Caco-2 (cell line): ENCODE data around the gene LARP1B. TPM values are rescaled to one million over a fixed set of nuclear protein-coding genes. Genes with fewer than 3 reads are reported as not detected.

Experiments used
- BruUV-seq: library from RNA; stranded (reverse); fragments of 400-500 nt; replicated peaks from 2 replicates; lab custom pipeline; 2021; lab: Mats Ljungman, UMichigan
- CTCF ChIA-PET: fragments of 300-600 bp; sonication (Branson Sonifier 250); formaldehyde crosslinking; loops from one replicate; lab custom pipeline; 2022; ENCODE audit warnings: antibody characterized with exemption; lab: Charles Lee
- POLR2A ChIA-PET: fragments of 300-600 bp; sonication (Branson Sonifier 250); formaldehyde crosslinking; loops from one replicate; lab custom pipeline; 2022; ENCODE audit warnings: antibody characterized with exemption; lab: Charles Lee
- DNase-seq, 2 experiments: peaks; one replicate each; pipeline versions ENCODE4 v3.0.0 to v3.0.0-alpha.2; 2020 to 2022
- H3K27me3 ChIP-seq: replicated peaks from 2 replicates; pipeline ENCODE4 v1.6.0; 2011; ENCODE audit warnings: low read length; ENCODE audit not compliant: control insufficient read depth, insufficient read depth
- H3K36me3 ChIP-seq: 2 replicates; pipeline ENCODE4 v1.5.1; 2011; ENCODE audit warnings: low read length; ENCODE audit not compliant: control insufficient read depth, insufficient read depth
- H3K4me1 ChIP-seq: fragments of 250-450 bp; sonication (Bioruptor Pico); 2 replicates; pipeline ENCODE4 v1.5.1; 2020; ENCODE audit warnings: mild to moderate bottlenecking
- H3K4me3 ChIP-seq: 2 replicates; pipeline ENCODE4 v1.5.1; 2011; ENCODE audit warnings: low read depth, mild to moderate bottlenecking, control low read depth, low read length
- H3K9me3 ChIP-seq: fragments of 250-450 bp; sonication (Bioruptor Pico); 2 replicates; pipeline ENCODE4 v1.5.1; 2020; ENCODE audit warnings: mild to moderate bottlenecking, moderate library complexity
- H3K27ac Mint-ChIP-seq: one replicate; pipeline ENCODE4 v1.8.0; 2022; ENCODE audit warnings: mixed read lengths; ENCODE audit not compliant: unreplicated experiment
- H3K27me3 Mint-ChIP-seq: one replicate; pipeline ENCODE4 v1.8.0; 2022; ENCODE audit warnings: mixed read lengths; ENCODE audit not compliant: insufficient read depth, unreplicated experiment
- H3K36me3 Mint-ChIP-seq: one replicate; pipeline ENCODE4 v1.8.0; 2022; ENCODE audit warnings: mild to moderate bottlenecking, mixed read lengths; ENCODE audit not compliant: insufficient read depth, unreplicated experiment
- H3K4me1 Mint-ChIP-seq: one replicate; pipeline ENCODE4 v1.8.0; 2022; ENCODE audit warnings: low read depth, mixed read lengths; ENCODE audit not compliant: unreplicated experiment
- H3K4me3 Mint-ChIP-seq: one replicate; pipeline ENCODE4 v1.8.0; 2022; ENCODE audit warnings: mild to moderate bottlenecking, moderate library complexity, mixed read lengths; ENCODE audit not compliant: unreplicated experiment
- H3K9me3 Mint-ChIP-seq: one replicate; pipeline ENCODE4 v1.8.0; 2022; ENCODE audit warnings: mixed read lengths; ENCODE audit not compliant: unreplicated experiment
- CTCF ChIP-seq, 2 experiments: fragments of 200-600 bp in 1 of 2; IDR thresholded peaks; 1 replicate in 1 of 2; 2 replicates in 1 of 2; pipeline versions ENCODE4 v1.5.1 to v1.8.0; 2011 to 2022; ENCODE audit warnings: antibody characterized with exemption in 1 of 2, control low read depth in 1 of 2, inconsistent platforms in 1 of 2, low read depth in 1 of 2, low read length in 1 of 2, mild to moderate bottlenecking in 1 of 2, moderate library complexity in 1 of 2; ENCODE audit not compliant: insufficient read depth in 1 of 2, severe bottlenecking in 1 of 2, unreplicated experiment in 1 of 2
- intact Hi-C: fragments of 100-400 bp; cut with micrococcal nuclease; formaldehyde crosslinking; loops from one replicate; pipeline ENCODE4 v1.10.0; 2022; ENCODE audit not compliant: unreplicated experiment
- total RNA-seq: library from RNA; stranded (reverse); gene quantifications from 2 replicates; pipeline ENCODE4 v1.2.3, GENCODE V29; 2022

Gene LARP1B
- total RNA-seq, 1 experiment from 2014 or later: 23.6 TPM

DNA sequence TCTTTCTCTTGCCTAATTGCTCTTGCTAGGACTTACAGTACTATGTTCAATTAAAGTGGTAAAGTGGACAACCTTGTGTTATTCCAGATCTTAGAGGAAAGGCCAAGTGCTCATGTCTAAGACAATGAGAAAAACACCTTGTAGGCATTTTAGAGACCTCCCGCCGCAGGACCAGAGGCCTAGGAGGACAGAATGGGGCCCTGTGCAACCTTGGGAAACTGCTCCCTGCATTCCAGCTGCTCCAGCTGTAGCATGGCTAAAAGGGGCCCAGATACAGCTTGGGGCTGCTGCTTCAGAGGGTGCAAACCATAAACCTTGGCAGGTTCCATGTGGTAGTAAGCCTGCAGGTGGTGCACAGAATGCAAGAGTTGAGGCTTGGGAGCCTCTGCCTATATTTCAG, 125.5 kb downstream of the LARP1B start:
- ChIA-PET POLR2A (no interaction called here), CTCF (no interaction called here)
- no peaks in the 10 kb centered on the region for H3K27me3 Mint-ChIP-seq
- H3K36me3 Mint-ChIP-seq: peaks cover 7% of the 10 kb centered on the region
- Histone ChIP-seq H3K36me3 (no peaks in the 10 kb centered on the region), H3K4me3 (no peak overlapping the region), H3K27me3 (no peaks in the 10 kb centered on the region), H3K4me1 (0 out of 2 replicates have a peak, but pooled peaks cover 6% of the 10 kb centered on the region), H3K9me3 (no peaks in the 10 kb centered on the region; the same call in 1 of the 2 replicates)
- H3K9me3 Mint-ChIP-seq: peaks cover 11% of the 10 kb centered on the region
- no peak overlapping the region for H3K27ac Mint-ChIP-seq
- H3K4me3 Mint-ChIP-seq: no peak overlapping the region
- intact Hi-C loops: no loop called here
- BruUV-seq: no TSS peak
- peaks cover 8% of the 10 kb centered on the region for H3K4me1 Mint-ChIP-seq
- no peak for TF ChIP-seq CTCF (IDR thresholded peaks at IDR 0.05; ENCODE audit: insufficient read depth in 1 of 2, low read depth in 1 of 2, low read length in 1 of 2, severe bottlenecking in 1 of 2, unreplicated experiment in 1 of 2)
- no peak for DNase-seq

DNA sequence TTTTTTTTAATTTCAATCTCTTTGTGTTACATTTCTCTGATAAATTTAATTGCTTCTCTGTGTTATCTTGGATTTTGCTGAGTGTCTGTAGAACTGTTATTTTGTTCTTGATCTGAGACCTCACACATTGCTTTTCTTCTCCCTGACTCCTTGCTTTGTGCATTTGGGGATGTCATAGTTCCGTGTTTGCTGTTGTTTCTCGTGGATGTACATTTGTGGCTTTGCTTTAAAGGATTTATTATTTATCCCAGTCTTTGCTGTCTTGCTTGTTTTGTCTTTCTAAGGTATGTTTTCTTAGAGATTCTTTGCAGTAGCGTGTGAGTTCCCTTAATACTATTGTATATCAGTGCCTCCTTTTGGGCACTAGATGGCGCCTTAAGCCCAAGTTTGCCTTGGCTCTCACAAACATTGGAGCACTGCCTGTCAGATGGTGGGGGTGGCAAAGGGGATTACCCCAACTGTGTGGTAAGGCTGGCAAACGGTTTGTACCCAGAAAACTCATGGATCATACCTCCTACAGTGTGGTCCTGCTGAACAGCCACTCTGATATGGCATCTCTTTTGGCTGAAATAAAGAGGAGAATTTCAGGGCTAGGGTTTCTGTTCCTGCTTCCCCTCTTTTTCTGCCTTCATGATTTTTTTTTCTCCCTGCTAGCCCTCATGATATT, 130.1 kb downstream of the LARP1B start:
- CTCF ChIA-PET: interaction anchor here (0.6 kb wide), 1 partner anchor 362 kb away, joined by 3 read pairs; no protein-coding TSS in a partner anchor
- Histone ChIP-seq H3K4me3 (no peak overlapping the region), H3K9me3 (no peaks in the 10 kb centered on the region), H3K27me3 (no peaks in the 10 kb centered on the region), H3K36me3 (no peaks in the 10 kb centered on the region), H3K4me1 (0 out of 2 replicates have a peak, but pooled peaks cover 11% of the 10 kb centered on the region)
- Mint-ChIP-seq H3K27me3 (no peaks in the 10 kb centered on the region), H3K27ac (no peak overlapping the region), H3K9me3 (no peaks in the 10 kb centered on the region), H3K4me1 (peaks cover 15% of the 10 kb centered on the region), H3K4me3 (no peak overlapping the region), H3K36me3 (no peaks in the 10 kb centered on the region)
- peak; percentile 59 to 65 for DNase-seq
- intact Hi-C loops: loop anchor here (1.0 to 10.0 kb wide), 8 partner anchors 30 to 672 kb away; no protein-coding TSS in a partner anchor
- TF ChIP-seq CTCF (IDR thresholded peaks at IDR 0.05; ENCODE audit: insufficient read depth in 1 of 2, low read depth in 1 of 2, low read length in 1 of 2, severe bottlenecking in 1 of 2, unreplicated experiment in 1 of 2): peak; percentile 73 to 77
- no TSS peak for BruUV-seq
- POLR2A ChIA-PET: interaction anchor here (0.6 kb wide), 1 partner anchor 237 kb away, joined by 6 read pairs; no protein-coding TSS in a partner anchor

DNA sequence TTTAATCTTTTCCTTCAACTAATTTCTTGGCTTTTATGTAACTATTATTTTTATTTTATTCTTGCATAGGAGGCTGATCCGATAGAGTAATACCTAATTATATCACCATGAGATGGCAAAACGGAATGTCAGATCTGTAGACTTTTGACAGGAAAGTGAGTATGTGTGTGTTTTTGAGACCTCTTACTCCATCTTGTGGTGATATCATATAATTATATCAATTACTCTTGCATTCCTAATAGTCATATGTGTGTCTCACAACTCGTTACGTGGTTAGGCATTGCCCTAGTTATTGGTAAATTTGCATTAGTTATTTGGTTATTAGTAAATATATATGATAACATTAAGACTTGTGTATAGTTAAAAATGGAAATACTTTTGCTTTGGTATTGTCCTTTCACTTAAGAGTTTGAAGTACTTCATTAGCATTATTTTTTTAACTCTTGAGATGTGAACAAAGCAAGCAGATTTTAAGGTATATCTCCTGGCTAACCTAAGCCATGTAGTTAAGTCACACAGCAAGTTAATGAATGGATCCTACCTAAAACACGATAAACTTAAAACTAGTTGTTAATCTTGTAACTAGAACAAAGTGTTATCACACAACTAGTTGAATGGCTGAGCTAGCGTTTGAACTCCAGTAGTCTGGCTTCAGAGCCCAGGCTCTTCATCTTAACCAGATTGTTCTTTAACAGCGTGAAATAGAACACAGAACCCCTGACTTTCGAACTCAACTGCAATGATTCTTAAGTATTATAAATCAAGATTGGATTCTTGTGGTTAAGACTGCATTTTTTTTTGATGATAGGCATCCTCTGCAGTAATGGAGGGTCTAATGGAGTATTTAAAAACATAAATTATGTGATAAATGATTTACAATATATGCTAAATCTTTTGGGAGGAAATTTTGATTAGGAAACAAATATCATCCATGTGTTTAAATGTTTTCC, 159.4 kb downstream of the LARP1B start:
- DNase-seq: no peak
- H3K27ac Mint-ChIP-seq: no peak overlapping the region
- Histone ChIP-seq H3K4me3 (no peak overlapping the region), H3K4me1 (no peaks in the 10 kb centered on the region), H3K27me3 (no peaks in the 10 kb centered on the region), H3K36me3 (no peaks in the 10 kb centered on the region), H3K9me3 (no peaks in the 10 kb centered on the region)
- CTCF ChIA-PET: no interaction called here
- no peaks in the 10 kb centered on the region for H3K27me3 Mint-ChIP-seq
- no TSS peak for BruUV-seq
- H3K4me1 Mint-ChIP-seq: no peaks in the 10 kb centered on the region
- no peaks in the 10 kb centered on the region for H3K9me3 Mint-ChIP-seq
- intact Hi-C loops: loop anchor here (2.0 to 10.0 kb wide), 3 partner anchors 30 to 204 kb away; no protein-coding TSS in a partner anchor
- POLR2A ChIA-PET: no interaction called here
- no peak for TF ChIP-seq CTCF (IDR thresholded peaks at IDR 0.05; ENCODE audit: insufficient read depth in 1 of 2, low read depth in 1 of 2, low read length in 1 of 2, severe bottlenecking in 1 of 2, unreplicated experiment in 1 of 2)
- no peak overlapping the region for H3K4me3 Mint-ChIP-seq
- no peaks in the 10 kb centered on the region for H3K36me3 Mint-ChIP-seq
